ENCODE measurements around the gene LUM. TPM values are rescaled to one million over a fixed set of nuclear protein-coding genes. Genes with fewer than 3 reads are reported as not detected.

LUM gene
- total RNA-seq, 1 donor from 2014 or later = not detected

DNA sequence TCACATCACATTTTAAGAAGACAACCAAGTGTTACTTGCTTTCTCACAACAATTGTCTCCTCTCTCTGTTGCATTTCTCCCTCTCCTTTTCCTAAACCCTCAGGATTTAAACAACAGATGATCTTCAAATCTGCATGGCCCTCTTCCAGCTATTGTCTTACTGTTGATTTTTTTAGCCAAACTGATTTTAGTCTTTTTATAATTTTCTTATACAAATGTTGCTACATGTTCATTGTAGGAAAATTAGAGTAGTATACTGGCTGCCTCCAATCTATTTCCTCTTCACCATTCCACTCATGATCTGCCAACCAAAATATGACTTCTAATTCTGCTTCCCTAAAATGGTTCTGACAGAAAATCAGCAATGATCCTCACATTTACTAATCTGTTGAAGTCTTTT lies 52.1 kb downstream of the LUM start:
- no peaks in the 10 kb centered on the region for H3K36me3 Mint-ChIP-seq (ENCODE audit: insufficient read depth)
- no peaks in the 10 kb centered on the region for H3K9me3 Mint-ChIP-seq (ENCODE audit: low read depth)
- H3K27ac Mint-ChIP-seq = no peak overlapping the region
- no peaks in the 10 kb centered on the region for H3K27me3 Mint-ChIP-seq
- H3K4me1 Mint-ChIP-seq (ENCODE audit: low read depth) = no peaks in the 10 kb centered on the region
- no peak for DNase-seq (ENCODE audit: low spot score, unreplicated experiment)
- H3K4me3 Mint-ChIP-seq (ENCODE audit: low read depth) = no peak overlapping the region
- no peak for TF ChIP-seq CTCF (IDR thresholded peaks at IDR 0.05; ENCODE audit: unreplicated experiment)

GRCh38 chr12:91058786-91059185 lies 52.5 kb downstream of the LUM start:
- H3K27me3 Mint-ChIP-seq = no peaks in the 10 kb centered on the region
- H3K36me3 Mint-ChIP-seq (ENCODE audit: insufficient read depth) = no peaks in the 10 kb centered on the region
- TF ChIP-seq CTCF (IDR thresholded peaks at IDR 0.05; ENCODE audit: unreplicated experiment) = no peak
- no peak overlapping the region for H3K4me3 Mint-ChIP-seq (ENCODE audit: low read depth)
- DNase-seq (ENCODE audit: low spot score, unreplicated experiment) = no peak
- no peak overlapping the region for H3K27ac Mint-ChIP-seq
- no peaks in the 10 kb centered on the region for H3K9me3 Mint-ChIP-seq (ENCODE audit: low read depth)
- H3K4me1 Mint-ChIP-seq (ENCODE audit: low read depth) = no peaks in the 10 kb centered on the region

DNA sequence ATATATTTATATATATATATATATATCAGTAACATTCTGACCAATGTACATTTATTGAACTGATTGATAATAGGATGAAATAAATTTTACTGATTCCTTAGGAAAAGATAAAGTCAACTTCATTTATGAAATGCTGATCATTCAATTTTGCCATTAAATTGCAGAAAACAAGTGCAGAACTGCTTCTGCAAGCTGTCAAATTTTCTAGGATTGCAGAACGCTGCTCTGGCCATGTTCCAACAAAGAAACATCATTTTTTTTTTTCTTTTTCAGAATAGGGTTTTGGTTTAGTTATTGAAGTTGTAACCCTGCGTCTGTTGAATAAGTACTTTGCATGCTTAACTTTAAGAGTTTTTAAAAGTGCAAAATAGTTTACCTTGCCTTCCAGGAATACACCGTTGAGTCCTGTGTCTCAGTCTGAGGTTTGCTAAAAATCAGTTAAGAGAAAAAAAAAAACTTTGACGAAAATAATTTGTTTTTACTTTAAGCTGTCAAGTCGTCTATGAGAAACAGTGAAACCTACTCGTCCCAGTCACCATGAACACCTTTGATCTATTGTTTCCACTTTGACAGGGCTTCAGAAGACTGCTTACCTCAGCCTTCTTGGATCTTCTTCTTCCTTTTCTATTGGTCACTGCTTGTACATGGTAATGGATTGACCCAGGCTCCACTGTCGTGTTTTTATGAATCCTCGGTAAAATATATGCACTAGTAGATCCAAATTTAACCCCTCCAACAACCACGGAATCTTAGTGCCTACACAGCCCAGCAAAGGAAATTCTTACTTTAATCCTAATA lies 53.7 kb downstream of the LUM start, which contains the start of gene KERA:
Gene KERA (minus strand): TSS at position 657 of the 798 bp plus-strand sequence. CDS start 1,743 bp downstream, outside the sequence.
- DNase-seq (ENCODE audit: low spot score, unreplicated experiment) = no peak
- no peaks in the 10 kb centered on the region for H3K4me1 Mint-ChIP-seq (ENCODE audit: low read depth)
- no peak within 1 kb of the TSS for H3K4me3 Mint-ChIP-seq (ENCODE audit: low read depth)
- no peak for TF ChIP-seq CTCF (IDR thresholded peaks at IDR 0.05; ENCODE audit: unreplicated experiment)
- no peak within 1 kb of the TSS for H3K27ac Mint-ChIP-seq
- no peaks in the 10 kb centered on the region for H3K9me3 Mint-ChIP-seq (ENCODE audit: low read depth)
- H3K27me3 Mint-ChIP-seq = no peaks in the 10 kb centered on the region
- no peaks in the 10 kb centered on the region for H3K36me3 Mint-ChIP-seq (ENCODE audit: insufficient read depth)

DNA sequence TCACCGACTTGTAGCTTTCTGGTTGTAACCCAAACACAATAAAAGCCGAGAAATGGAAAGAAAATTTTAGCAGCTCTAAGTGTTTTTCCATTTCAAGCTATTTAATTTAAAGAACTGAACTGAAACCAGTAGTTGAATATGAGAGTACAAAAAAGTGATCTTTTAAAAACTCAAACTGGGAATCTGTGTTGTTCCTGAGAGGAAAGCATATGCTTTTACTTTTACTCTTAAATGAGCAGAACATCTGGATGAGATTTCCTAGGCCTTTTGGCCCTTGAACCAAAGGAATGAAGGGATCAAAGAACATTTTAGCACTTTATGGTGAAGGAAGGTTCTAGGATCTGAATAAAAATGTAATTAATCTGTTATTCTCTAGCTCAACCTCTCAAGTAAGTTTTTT lies 54.8 kb downstream of the LUM start:
- Mint-ChIP-seq H3K4me1 (ENCODE audit: low read depth) (no peaks in the 10 kb centered on the region), H3K27me3 (no peaks in the 10 kb centered on the region), H3K36me3 (ENCODE audit: insufficient read depth) (no peaks in the 10 kb centered on the region), H3K4me3 (ENCODE audit: low read depth) (no peak overlapping the region), H3K9me3 (ENCODE audit: low read depth) (no peaks in the 10 kb centered on the region), H3K27ac (no peak overlapping the region)
- DNase-seq (ENCODE audit: low spot score, unreplicated experiment) = no peak
- no peak for TF ChIP-seq CTCF (IDR thresholded peaks at IDR 0.05; ENCODE audit: unreplicated experiment)

- Mint-ChIP-seq H3K4me1 (ENCODE audit: low read depth) (no peaks in the 10 kb centered on the region), H3K9me3 (ENCODE audit: low read depth) (no peaks in the 10 kb centered on the region), H3K27ac (no peak overlapping the region), H3K27me3 (no peaks in the 10 kb centered on the region), H3K36me3 (ENCODE audit: insufficient read depth) (no peaks in the 10 kb centered on the region), H3K4me3 (ENCODE audit: low read depth) (no peak overlapping the region)
- no peak for DNase-seq (ENCODE audit: low spot score, unreplicated experiment)
- TF ChIP-seq CTCF (IDR thresholded peaks at IDR 0.05; ENCODE audit: unreplicated experiment) = no peak
Measured at GRCh38 chr12:91055976-91056375, 55.3 kb downstream of the LUM start.

Data from progenitor cell of endocrine pancreas (in vitro differentiated cells).